Myocyte (in vitro differentiated cells): ENCODE data around the gene ACSS3. TPM values are rescaled to one million over a fixed set of nuclear protein-coding genes. Genes with fewer than 3 reads are reported as not detected.

Experiments used
- DNase-seq: peaks from one replicate; pipeline ENCODE4 v3.0.0-alpha.2; 2012; ENCODE audit warnings: low read depth
- total RNA-seq: library from RNA; depleted of rRNA; stranded (reverse); fragments of >200 nt; gene quantifications from 2 replicates; pipeline ENCODE4 v1.2.3, GENCODE V29; 2014

The ACSS3 gene
- total RNA-seq, 1 donor from 2014 or later = 2.9 TPM

DNA sequence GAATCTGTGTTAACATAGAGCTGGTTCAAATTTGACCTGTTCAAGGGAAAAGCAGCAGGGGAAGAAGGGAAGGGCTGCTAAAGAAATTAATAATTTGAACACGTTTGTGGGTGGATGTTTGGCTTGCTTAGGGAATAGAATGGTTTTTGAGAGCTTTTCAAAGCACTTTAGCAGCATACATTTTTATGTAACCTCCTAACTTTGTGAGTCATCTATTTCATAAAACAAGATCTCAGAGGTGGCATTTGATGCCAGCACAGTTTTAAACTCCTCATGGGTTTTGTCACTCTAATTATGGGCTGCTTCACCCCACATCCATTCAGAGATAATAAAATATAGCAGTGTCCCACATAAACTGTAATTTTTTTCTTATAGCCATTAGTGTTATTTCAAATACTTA lies 143.8 kb downstream of the ACSS3 start:
- DNase-seq = no peak

GRCh38 chr12:81222846-81223592 lies 145.1 kb downstream of the ACSS3 start:
- DNase-seq = no peak

DNA sequence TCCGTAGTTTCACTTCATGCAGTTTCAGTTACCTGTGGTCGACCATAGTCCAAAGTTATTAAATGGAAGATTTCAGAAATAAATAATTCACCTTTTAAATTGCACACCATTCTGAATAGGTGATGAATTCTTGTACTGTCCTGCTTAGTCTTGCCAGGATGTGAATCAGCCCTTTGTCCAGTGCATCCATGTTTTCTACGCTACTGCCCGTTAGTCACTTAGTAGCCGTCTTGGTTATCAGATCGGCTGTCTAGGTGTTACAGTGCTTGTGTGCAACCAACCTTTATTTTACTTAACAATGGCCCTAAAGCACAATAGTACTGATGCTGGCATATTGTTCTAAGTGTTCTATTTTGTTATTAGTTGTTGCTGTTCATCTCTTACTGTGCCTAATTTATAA lies 146.7 kb downstream of the ACSS3 start:
- DNase-seq = no peak

- DNase-seq = no peak
These were observed 151.9 kb downstream of the ACSS3 start for GRCh38 chr12:81229759-81230158.

GRCh38 chr12:81231574-81232368 lies 153.9 kb downstream of the ACSS3 start:
- no peak for DNase-seq

DNA sequence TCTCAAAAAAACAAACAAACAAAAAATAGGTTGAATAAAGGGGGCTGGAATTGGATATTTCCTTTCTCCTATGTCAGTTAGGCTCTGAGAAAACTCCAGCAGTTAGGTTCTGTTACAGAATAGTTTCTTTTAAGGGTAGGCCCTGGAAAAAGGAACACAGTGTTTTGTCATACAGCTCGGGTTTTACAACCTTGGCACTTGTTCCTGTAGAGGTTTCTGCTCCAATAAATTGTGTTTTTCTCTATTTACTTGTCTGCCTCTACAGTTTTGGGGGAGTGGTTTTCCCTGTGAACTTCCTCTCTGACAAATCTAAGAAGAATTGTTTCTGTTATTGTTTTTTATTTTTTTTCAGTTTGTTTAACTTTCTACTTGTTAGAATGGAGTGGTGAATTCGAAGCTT lies 167.6 kb downstream of the ACSS3 start:
- DNase-seq = no peak

DNA sequence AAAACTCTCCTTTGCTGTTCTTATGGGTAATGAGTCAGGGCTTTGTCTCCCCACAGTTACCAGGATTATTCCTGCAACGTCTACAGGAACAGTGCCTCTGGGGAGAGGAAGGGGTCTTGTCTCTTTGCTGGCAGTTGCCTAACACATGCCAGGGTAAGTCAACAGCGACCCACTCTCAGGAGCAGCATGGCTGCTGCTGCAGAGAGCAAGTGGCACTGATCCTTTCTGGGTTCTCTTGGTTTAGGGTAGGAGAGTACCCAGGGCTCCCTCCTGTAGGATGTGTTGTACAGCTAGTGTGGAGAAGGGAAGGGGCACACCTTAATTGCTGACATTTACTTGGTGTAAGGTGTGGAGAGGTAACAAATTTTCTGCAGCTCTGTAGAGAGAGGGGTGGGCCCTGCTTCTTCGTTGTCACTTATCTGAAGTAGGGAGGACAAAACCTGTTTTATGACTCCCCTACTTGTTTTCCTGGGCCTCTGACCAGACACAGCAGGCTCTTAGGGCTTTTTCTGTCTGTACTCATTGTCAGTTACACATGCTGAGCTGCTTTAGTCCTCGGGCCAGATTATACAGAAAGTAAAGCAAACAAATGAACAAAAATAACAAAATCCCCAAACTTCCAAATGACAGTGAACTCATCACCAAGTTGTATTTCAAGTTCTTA lies 168.2 kb downstream of the ACSS3 start:
- DNase-seq = no peak

DNA sequence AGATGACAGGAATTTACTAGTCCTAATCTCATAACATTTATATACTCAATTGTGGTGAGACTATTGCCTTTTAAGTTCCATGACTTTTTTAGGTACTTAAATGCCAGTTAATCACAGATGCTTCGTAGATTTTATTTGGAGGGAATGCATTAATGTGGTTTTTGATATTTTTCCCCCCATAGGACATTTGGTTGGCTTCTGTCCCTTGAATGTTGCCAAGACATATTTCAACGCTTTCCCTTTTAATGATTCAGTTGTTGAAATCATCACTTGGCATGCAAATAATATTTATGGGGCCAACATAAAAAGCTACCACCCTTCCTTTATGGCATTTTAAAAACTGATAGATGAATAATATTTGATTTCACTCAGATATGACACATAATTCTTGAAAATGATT lies 172.1 kb downstream of the ACSS3 start:
- no peak for DNase-seq

DNA sequence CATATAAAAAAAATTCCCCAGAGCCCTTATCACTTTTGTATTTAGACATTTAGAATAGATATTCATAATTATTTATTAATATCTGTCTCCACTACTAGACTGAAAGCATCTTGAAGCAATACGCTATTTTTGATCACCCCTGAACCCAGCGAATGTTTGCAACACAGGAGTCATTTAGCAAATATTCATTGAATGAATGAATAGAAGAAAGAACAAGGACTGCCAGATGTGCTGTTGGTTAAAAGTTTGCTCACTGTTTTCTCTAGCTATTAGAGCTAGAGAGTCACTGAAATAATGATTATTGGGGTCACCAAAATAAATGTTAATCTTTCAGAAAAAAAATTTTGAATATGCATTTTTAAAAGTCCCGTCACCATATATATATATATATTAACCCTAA lies 174.3 kb downstream of the ACSS3 start:
- no peak for DNase-seq

DNA sequence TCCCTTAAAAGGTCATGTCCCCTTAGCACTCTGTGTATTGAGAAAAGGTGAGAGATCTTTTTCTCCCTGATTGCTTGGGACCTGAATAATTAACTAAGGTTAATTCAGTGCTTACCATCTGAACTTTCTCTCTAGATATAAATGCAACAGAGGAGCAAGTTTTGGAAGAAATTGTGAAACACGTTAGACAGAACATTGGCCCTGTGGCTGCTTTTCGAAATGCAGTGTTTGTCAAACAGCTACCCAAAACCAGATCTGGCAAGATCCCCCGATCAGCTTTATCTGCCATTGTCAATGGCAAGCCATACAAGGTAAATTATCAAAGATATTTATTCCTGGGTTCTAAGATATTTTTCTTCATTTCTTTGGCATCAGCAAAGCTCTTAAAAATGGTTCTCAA lies 175.5 kb downstream of the ACSS3 start:
- no peak for DNase-seq

DNA sequence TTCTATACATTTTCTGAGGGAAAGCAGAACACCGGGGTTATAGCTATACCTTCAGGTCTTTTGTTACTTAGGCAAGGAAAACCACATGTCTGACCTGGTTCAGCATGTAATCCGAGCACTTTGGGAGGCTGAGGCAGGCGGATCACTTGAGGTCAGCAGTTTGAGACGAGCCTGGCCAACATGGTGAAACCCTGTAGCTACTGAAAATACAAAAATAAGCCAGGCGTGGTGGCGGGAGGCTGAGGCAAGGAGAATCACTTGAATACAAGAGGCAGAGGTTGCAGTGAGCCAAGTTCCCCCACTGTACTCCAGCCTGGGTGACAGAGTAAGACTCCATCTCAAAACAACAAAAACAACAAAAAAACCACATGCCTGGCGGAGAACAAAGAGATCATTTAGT lies 177.6 kb downstream of the ACSS3 start:
- no peak for DNase-seq

DNA sequence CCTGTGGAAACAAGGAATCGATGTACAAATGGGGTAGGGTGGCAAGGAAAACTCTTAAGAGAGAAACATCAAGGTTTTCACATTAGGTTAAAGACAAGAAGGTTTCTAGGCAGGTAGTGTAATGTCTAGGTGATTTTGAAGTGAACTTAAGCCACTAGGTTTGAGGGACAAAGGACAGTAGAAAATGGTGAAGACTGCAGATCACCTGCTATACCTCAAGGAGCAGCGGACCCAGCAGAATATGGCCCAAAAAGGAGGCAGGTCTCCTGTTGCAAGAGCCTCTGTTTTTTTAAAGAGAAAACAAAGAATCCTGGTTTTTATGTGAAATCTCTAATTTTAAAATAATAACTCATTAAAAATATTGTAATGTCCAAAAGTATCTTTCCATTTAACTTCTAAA lies 178.1 kb downstream of the ACSS3 start:
- no peak for DNase-seq

- peak; percentile 61 for DNase-seq
These were observed 180.2 kb downstream of the ACSS3 start for GRCh38 chr12:81257947-81258551.

- no peak for DNase-seq
These were observed 181.5 kb downstream of the ACSS3 start for GRCh38 chr12:81259360-81259759.

DNA sequence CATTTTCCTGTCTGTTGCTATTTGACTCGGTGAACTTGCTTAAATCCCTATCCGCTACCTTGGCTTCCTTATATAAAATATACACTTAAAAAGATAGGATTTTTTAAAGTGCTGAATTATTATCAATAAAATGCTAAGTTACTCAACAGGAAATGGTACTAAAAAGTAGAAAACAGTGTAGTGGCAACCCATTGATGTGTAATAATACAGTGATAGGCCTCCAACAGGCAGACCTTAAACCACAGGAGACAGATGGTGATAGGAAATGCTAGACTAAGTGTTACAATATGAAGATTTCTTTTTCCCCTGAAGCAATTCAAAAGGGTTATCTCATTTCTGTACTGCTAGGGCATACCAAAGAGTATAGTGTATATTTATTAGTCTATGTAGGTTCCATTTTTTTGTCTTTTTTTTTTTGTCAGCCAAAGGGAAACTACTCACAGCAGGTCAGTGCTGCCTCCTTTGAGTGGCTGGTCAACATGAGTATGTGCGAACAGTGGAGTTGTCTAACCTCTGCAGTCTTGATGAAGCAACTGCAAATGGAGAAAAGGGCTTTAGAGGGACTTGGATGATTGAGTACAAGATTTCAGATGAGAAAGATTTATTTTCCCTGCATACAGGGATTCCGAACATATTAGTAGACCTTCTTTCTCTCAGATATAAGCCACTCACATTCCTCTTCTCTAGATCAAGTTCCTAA lies 183.8 kb downstream of the ACSS3 start:
- DNase-seq = peak; percentile 7

GRCh38 chr12:81263072-81263471 lies 185.2 kb downstream of the ACSS3 start:
- peak; percentile 18 for DNase-seq

DNA sequence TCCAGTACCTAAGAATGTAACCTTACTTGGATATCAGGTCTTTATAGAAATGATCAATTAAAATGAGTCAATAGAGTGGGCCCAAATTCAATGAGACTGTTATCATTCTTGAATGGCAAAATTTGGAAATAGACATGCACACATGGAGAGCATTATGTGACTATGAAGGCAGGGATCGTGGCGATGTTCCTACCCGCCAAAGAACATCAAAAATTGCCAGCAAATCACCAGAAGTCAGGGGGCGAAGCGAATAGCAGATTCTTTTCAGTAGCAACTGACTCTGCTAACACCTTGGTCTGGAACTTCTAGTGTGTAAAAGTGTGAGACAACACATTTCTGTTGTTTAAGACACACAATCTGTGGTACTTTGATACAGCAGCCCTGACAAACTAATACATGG lies 192.5 kb downstream of the ACSS3 start:
- DNase-seq = no peak

DNA sequence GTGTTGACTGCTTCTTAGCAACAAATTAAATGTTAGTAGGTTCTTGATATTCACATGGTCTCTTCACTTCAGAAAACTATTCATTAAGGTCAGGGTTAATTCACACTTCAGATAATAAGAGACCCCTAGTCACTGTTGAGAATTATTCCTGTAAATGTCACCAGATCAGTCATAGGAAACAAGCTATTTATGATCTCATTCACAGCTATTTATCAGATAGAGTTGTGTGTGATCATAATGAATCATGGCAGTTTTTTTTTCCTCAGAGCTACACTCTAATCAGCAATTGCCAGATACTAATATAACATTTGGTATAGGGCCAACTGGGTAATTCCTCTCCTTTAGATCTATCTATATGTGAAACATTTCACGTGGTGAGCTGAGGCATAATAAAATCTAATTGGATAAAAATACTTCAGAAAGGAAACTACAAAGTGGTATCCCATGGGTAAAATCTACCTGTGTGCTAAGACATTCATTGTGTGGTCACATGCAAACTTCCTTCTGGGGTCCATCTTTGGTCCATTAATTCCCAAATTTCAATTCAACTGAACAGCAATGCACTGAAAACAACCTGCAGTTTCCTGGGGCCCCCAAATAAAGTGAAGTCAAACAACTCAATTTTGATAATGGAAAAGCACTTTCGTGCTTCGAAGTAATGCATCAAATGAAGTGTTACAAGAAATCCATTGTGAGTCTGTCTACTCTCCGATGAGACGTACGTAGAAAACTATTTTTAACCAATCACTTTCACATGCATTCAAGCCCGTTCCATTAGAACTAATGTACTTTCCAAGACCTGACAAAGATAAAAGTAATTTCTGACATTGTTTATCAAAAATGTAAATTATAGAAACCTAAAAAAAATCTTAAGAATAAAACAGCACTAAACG lies 197.0 kb downstream of the ACSS3 start:
- no peak for DNase-seq

DNA sequence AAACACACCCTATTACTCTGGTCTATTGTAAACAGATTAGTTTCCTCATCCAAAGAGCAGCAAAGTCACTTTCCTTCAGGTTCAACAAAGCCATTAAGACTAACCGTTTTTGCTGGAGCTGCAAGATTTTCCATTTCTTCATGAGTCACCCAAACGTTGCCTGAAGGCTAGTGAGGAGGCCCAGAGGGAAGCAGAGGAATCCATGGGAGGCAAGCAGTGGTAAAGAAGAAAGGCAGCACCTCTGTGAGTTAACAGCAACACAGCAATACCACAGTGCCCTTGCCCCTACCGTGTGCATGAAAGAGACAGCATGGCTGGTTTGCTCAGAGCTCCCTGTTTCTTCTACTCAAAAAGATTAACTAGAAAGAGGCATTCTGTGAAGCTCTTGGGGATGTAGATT lies 206.3 kb downstream of the ACSS3 start:
- DNase-seq = no peak

GRCh38 chr12:81288651-81289050 lies 210.8 kb downstream of the ACSS3 start:
- DNase-seq = no peak
